CD4-positive, CD25-positive, alpha-beta regulatory T cell (primary cell): ENCODE data around the gene RUBCN. TPM values are rescaled to one million over a fixed set of nuclear protein-coding genes. Genes with fewer than 3 reads are reported as not detected.

ENCODE experiments used
- ATAC-seq, 2 donors: fragments of 150-1000 bp; cut with Tn5 transposase; one replicate each; pipeline ENCODE4 v1.10.0; 2021; ENCODE audit warnings: low read depth in 2 of 2, moderate number of reproducible peaks in 2 of 2, moderate library complexity in 1 of 2
- DNase-seq, 3 donors: peaks; one replicate each; pipeline versions ENCODE4 v3.0.0 to v3.0.0-alpha.2; 2012 to 2022; ENCODE audit warnings: mixed read lengths in 1 of 3
- H3K27ac ChIP-seq: one replicate; pipeline ENCODE4 v1.7.0; 2013; ENCODE audit warnings: mild to moderate bottlenecking, low read length; ENCODE audit not compliant: insufficient read depth, poor library complexity, severe bottlenecking
- H3K27me3 ChIP-seq: one replicate; pipeline ENCODE4 v1.7.0; 2013; ENCODE audit warnings: low read length; ENCODE audit not compliant: control insufficient read depth, insufficient read depth
- H3K36me3 ChIP-seq: one replicate; pipeline ENCODE4 v1.7.0; 2013; ENCODE audit warnings: mild to moderate bottlenecking, low read length, moderate library complexity; ENCODE audit not compliant: control insufficient read depth, insufficient read depth
- H3K4me1 ChIP-seq: 2 replicates; pipeline ENCODE4 v1.7.0; 2013; ENCODE audit warnings: mild to moderate bottlenecking, low read length; ENCODE audit not compliant: insufficient read depth, control insufficient read depth, poor library complexity, severe bottlenecking
- H3K4me3 ChIP-seq: one replicate; pipeline ENCODE4 v1.7.0; 2013; ENCODE audit warnings: low read depth, mild to moderate bottlenecking, low read length, moderate library complexity
- H3K9me3 ChIP-seq, 2 experiments: 1 replicate in 1 of 2; 2 replicates in 1 of 2; pipeline ENCODE4 v1.7.0; 2013; ENCODE audit warnings: low read length in 2 of 2, mild to moderate bottlenecking in 1 of 2, moderate library complexity in 1 of 2; ENCODE audit not compliant: control insufficient read depth in 2 of 2
- H3K27ac Mint-ChIP-seq, 3 donors: one replicate each; pipeline ENCODE4 v1.8.0; 2020 to 2022; ENCODE audit warnings: mild to moderate bottlenecking in 3 of 3, mixed read lengths in 3 of 3, moderate library complexity in 2 of 3
- H3K27me3 Mint-ChIP-seq: one replicate; pipeline ENCODE4 v1.8.0; 2022; ENCODE audit warnings: mild to moderate bottlenecking, mixed read lengths
- H3K36me3 Mint-ChIP-seq: one replicate; pipeline ENCODE4 v1.8.0; 2020; ENCODE audit warnings: mixed read lengths
- H3K4me1 Mint-ChIP-seq, 4 donors: one replicate each; pipeline ENCODE4 v1.8.0; 2020 to 2022; ENCODE audit warnings: mixed read lengths in 4 of 4, mild to moderate bottlenecking in 1 of 4
- H3K4me3 Mint-ChIP-seq, 4 donors: one replicate each; pipeline ENCODE4 v1.8.0; 2020 to 2022; ENCODE audit warnings: mild to moderate bottlenecking in 4 of 4, mixed read lengths in 4 of 4, moderate library complexity in 3 of 4
- H3K9me3 Mint-ChIP-seq, 7 donors: one replicate each; pipeline ENCODE4 v1.8.0; 2020 to 2022; ENCODE audit warnings: mixed read lengths in 7 of 7, mild to moderate bottlenecking in 3 of 7, moderate library complexity in 2 of 7
- polyA plus RNA-seq, 4 donors: library from polyadenylated mRNA; unstranded; fragments of 300-500 nt; fragmentation: Illumina TruSeq; gene quantifications; one replicate each; pipeline ENCODE4 v1.2.3, GENCODE V29; 2021
- total RNA-seq: library from RNA; stranded (reverse); gene quantifications from one replicate; pipeline ENCODE4 v1.2.3, GENCODE V29; 2022

The RUBCN gene
- total RNA-seq (58.5 TPM), polyA plus RNA-seq (10 to 100 TPM; 17.5 to 28.2 (median 19.5) TPM)

GRCh38 chr3:197736491-197737318, at the start of gene RUBCN:
Gene RUBCN, minus strand, starts transcription at chr3:197736904. Its CDS starts 185 bp downstream, at chr3:197736719.
- H3K27ac Mint-ChIP-seq, result peak within 1 kb of the TSS; percentile 90 to 97 (median 97)
- H3K4me3 Mint-ChIP-seq, result peak within 1 kb of the TSS; percentile 93 to 99 (median 96)
- Histone ChIP-seq H3K4me3 (peak within 1 kb of the TSS; percentile 89), H3K9me3 (no peaks in the 10 kb centered on the region), H3K27ac (peak within 1 kb of the TSS; percentile 82), H3K36me3 (peaks cover 4% of the 10 kb centered on the region), H3K4me1 (peaks cover 28% of the 10 kb centered on the region), H3K27me3 (no peaks in the 10 kb centered on the region)
- H3K4me1 Mint-ChIP-seq, result peaks cover 10 to 45% (median 33%) of the 10 kb centered on the region in 4 donors
- peaks cover 4% of the 10 kb centered on the region for H3K27me3 Mint-ChIP-seq
- H3K36me3 Mint-ChIP-seq, result no peaks in the 10 kb centered on the region
- DNase-seq (peak; percentile 91 to 98 (median 92)), ATAC-seq (peak; percentile 97 to 98)
- H3K9me3 Mint-ChIP-seq, result no peaks in the 10 kb centered on the region

- peak overlapping the region; percentile 19 for H3K4me3 ChIP-seq
- H3K4me1 ChIP-seq, result no peaks in the 10 kb centered on the region
- Mint-ChIP-seq H3K27ac (peak overlapping the region; percentile 64 to 83 (median 74)), H3K4me1 (peaks cover 9 to 24% (median 20%) of the 10 kb centered on the region in 4 donors), H3K27me3 (no peaks in the 10 kb centered on the region), H3K4me3 (no peak overlapping the region), H3K36me3 (peaks cover 14% of the 10 kb centered on the region), H3K9me3 (no peaks in the 10 kb centered on the region)
- no peak overlapping the region for H3K27ac ChIP-seq
- DNase-seq (no peak), ATAC-seq (no peak)
- H3K27me3 ChIP-seq, result no peaks in the 10 kb centered on the region
- peaks cover 29% of the 10 kb centered on the region for H3K36me3 ChIP-seq
- no peaks in the 10 kb centered on the region for H3K9me3 ChIP-seq
These were observed 47.4 kb upstream of the RUBCN start for GRCh38 chr3:197784019-197784585.

- H3K4me3 Mint-ChIP-seq, result no peak overlapping the region
- Histone ChIP-seq H3K36me3 (peaks cover 47% of the 10 kb centered on the region), H3K27me3 (no peaks in the 10 kb centered on the region), H3K27ac (no peak overlapping the region), H3K4me1 (no peaks in the 10 kb centered on the region), H3K9me3 (no peaks in the 10 kb centered on the region), H3K4me3 (no peak overlapping the region)
- peaks cover 5 to 18% (median 15%) of the 10 kb centered on the region in 4 donors for H3K4me1 Mint-ChIP-seq
- no peaks in the 10 kb centered on the region for H3K27me3 Mint-ChIP-seq
- peak overlapping the region in 2 of 3 donors; percentile 10 to 69 for H3K27ac Mint-ChIP-seq
- ATAC-seq, result peak in 1 of 2 donors; percentile 31
- no peak for DNase-seq
- H3K36me3 Mint-ChIP-seq, result peaks cover 19% of the 10 kb centered on the region
- no peaks in the 10 kb centered on the region for H3K9me3 Mint-ChIP-seq
These were observed 45.5 kb upstream of the RUBCN start for GRCh38 chr3:197782230-197782629.

- no peak for DNase-seq
- no peak overlapping the region for H3K4me3 ChIP-seq
- peaks cover 0 to 1% (median 0%) of the 10 kb centered on the region in 7 donors for H3K9me3 Mint-ChIP-seq
- H3K9me3 ChIP-seq, result no peaks in the 10 kb centered on the region
- peak overlapping the region in 1 of 3 donors; percentile 15 for H3K27ac Mint-ChIP-seq
- peaks cover 0 to 5% (median 0%) of the 10 kb centered on the region in 4 donors for H3K4me1 Mint-ChIP-seq
- H3K4me3 Mint-ChIP-seq, result no peak overlapping the region
- no peak for ATAC-seq
- peaks cover 90% of the 10 kb centered on the region for H3K36me3 ChIP-seq
- peaks cover 38% of the 10 kb centered on the region for H3K36me3 Mint-ChIP-seq
- no peak overlapping the region for H3K27ac ChIP-seq
- no peaks in the 10 kb centered on the region for H3K4me1 ChIP-seq
- H3K27me3 Mint-ChIP-seq, result no peaks in the 10 kb centered on the region
- no peaks in the 10 kb centered on the region for H3K27me3 ChIP-seq
These were observed 38.6 kb upstream of the RUBCN start for GRCh38 chr3:197775317-197775716.

- DNase-seq, result no peak
- no peaks in the 10 kb centered on the region for H3K27me3 ChIP-seq
- H3K4me1 ChIP-seq, result no peaks in the 10 kb centered on the region
- H3K27ac ChIP-seq, result no peak overlapping the region
- H3K4me3 ChIP-seq, result no peak overlapping the region
- H3K9me3 ChIP-seq, result no peaks in the 10 kb centered on the region
- H3K27ac Mint-ChIP-seq, result no peak overlapping the region
- H3K9me3 Mint-ChIP-seq, result no peaks in the 10 kb centered on the region
- peaks cover 58% of the 10 kb centered on the region for H3K36me3 ChIP-seq
- ATAC-seq, result no peak
- peaks cover 0 to under 1% (median under 1%) of the 10 kb centered on the region in 4 donors for H3K4me1 Mint-ChIP-seq
- H3K27me3 Mint-ChIP-seq, result no peaks in the 10 kb centered on the region
- peaks cover 16% of the 10 kb centered on the region for H3K36me3 Mint-ChIP-seq
- no peak overlapping the region for H3K4me3 Mint-ChIP-seq
These were observed 25.1 kb upstream of the RUBCN start for GRCh38 chr3:197761784-197762183.

GRCh38 chr3:197758512-197758911, 21.8 kb upstream of the RUBCN start:
- no peak overlapping the region for H3K27ac Mint-ChIP-seq
- no peak overlapping the region for H3K4me3 ChIP-seq
- DNase-seq (no peak), ATAC-seq (no peak)
- H3K9me3 Mint-ChIP-seq, result no peaks in the 10 kb centered on the region
- no peak overlapping the region for H3K27ac ChIP-seq
- no peaks in the 10 kb centered on the region for H3K36me3 Mint-ChIP-seq
- peaks cover 16 to 23% (median 20%) of the 10 kb centered on the region in 4 donors for H3K4me1 Mint-ChIP-seq
- H3K9me3 ChIP-seq, result no peaks in the 10 kb centered on the region
- peaks cover 6% of the 10 kb centered on the region for H3K4me1 ChIP-seq
- peaks cover 41% of the 10 kb centered on the region for H3K36me3 ChIP-seq
- no peaks in the 10 kb centered on the region for H3K27me3 Mint-ChIP-seq
- no peaks in the 10 kb centered on the region for H3K27me3 ChIP-seq
- H3K4me3 Mint-ChIP-seq, result no peak overlapping the region

- ATAC-seq (no peak), DNase-seq (no peak)
- Histone ChIP-seq H3K4me3 (no peak overlapping the region), H3K27ac (no peak overlapping the region), H3K36me3 (peaks cover 33% of the 10 kb centered on the region), H3K9me3 (no peaks in the 10 kb centered on the region), H3K4me1 (peaks cover 21% of the 10 kb centered on the region), H3K27me3 (no peaks in the 10 kb centered on the region)
- Mint-ChIP-seq H3K27me3 (no peaks in the 10 kb centered on the region), H3K4me1 (peaks cover 28 to 38% (median 33%) of the 10 kb centered on the region in 4 donors), H3K36me3 (no peaks in the 10 kb centered on the region), H3K9me3 (no peaks in the 10 kb centered on the region), H3K27ac (no peak overlapping the region), H3K4me3 (no peak overlapping the region)
These were observed 20.0 kb upstream of the RUBCN start for GRCh38 chr3:197756704-197757103.
